Gastroesophageal sphincter (tissue), 4 donors: ENCODE data around the gene MSANTD2. TPM values are rescaled to one million over a fixed set of nuclear protein-coding genes. Genes with fewer than 3 reads are reported as not detected.
A peak's percentile ranks its signal among the peaks of the same experiment; 100 is the strongest.

ENCODE experiments used
- ATAC-seq: fragments of 150-250 bp; one replicate; pipeline ENCODE4 v1.9.1; 2016; ENCODE audit warnings: mild to moderate bottlenecking, moderate library complexity
- H3K27ac ChIP-seq, 4 donors: fragments of 200-600 bp; sonication (generic) in 3 of 4; 1 replicate in 3 of 4; 2 replicates in 1 of 4; pipeline ENCODE4 v1.5.1; 2016 to 2019
- H3K27me3 ChIP-seq: fragments of 200-600 bp; sonication (generic); one replicate; pipeline ENCODE4 v1.5.1; 2019
- H3K36me3 ChIP-seq, 2 donors: fragments of 200-600 bp; sonication (generic); one replicate each; pipeline ENCODE4 v1.5.1; 2019; ENCODE audit warnings: control low read depth in 1 of 2
- H3K4me1 ChIP-seq, 3 donors: fragments of 200-600 bp; sonication (generic); 1 replicate in 2 of 3; 2 replicates in 1 of 3; pipeline ENCODE4 v1.5.1; 2016 to 2019; ENCODE audit warnings: control low read depth in 2 of 3
- H3K4me3 ChIP-seq, 2 donors: fragments of 200-600 bp; sonication (generic); one replicate each; pipeline ENCODE4 v1.5.1; 2019; ENCODE audit warnings: mild to moderate bottlenecking in 1 of 2, moderate library complexity in 1 of 2
- H3K9me3 ChIP-seq, 3 donors: fragments of 200-600 bp; sonication (generic); one replicate each; pipeline ENCODE4 v1.5.1; 2017 to 2019; ENCODE audit warnings: control low read depth in 2 of 3
- CTCF ChIP-seq, 4 experiments: fragments of 200-600 bp in 2 of 4; fragments of 450-650 bp in 2 of 4; sonication (generic) in 1 of 4; IDR thresholded peaks; one replicate each; pipeline ENCODE4 v1.5.1; 2017 to 2019; ENCODE audit warnings: antibody characterized with exemption in 4 of 4, mild to moderate bottlenecking in 2 of 4, moderate library complexity in 2 of 4
- EP300 ChIP-seq: sonication (generic); formaldehyde crosslinking; IDR thresholded peaks from one replicate; pipeline ENCODE4 v1.6.1; 2017; ENCODE audit warnings: antibody characterized with exemption, mild to moderate bottlenecking
- POLR2A ChIP-seq, 2 donors: fragments of 450-650 bp; IDR thresholded peaks; one replicate each; pipeline ENCODE4 v1.6.1; 2017; ENCODE audit warnings: antibody characterized with exemption in 2 of 2, mild to moderate bottlenecking in 2 of 2, moderate library complexity in 1 of 2
- POLR2AphosphoS5 ChIP-seq: sonication (generic); formaldehyde crosslinking; IDR thresholded peaks from one replicate; pipeline ENCODE4 v1.6.1; 2017; ENCODE audit warnings: antibody characterized with exemption
- WGBS, 2 donors: methylation state at CpG; one replicate each; pipeline ENCODE4 v1.1.5; 2018; ENCODE audit warnings: low coverage in 1 of 2; 5-methylcytosine and 5-hydroxymethylcytosine counted together
- total RNA-seq, 4 donors: library from RNA; depleted of rRNA; stranded (reverse); fragments of >200 nt; gene quantifications; one replicate each; pipeline ENCODE4 v1.1.0, GENCODE V29; 2016

Gene MSANTD2
- total RNA-seq, 4 donors from 2014 or later = 7.0 to 34.9 (median 13.0) TPM

- peaks cover 0 to 6% of the 10 kb centered on the region in 2 donors for H3K36me3 ChIP-seq
- TF ChIP-seq POLR2AphosphoS5 (no peak), POLR2A (IDR thresholded peaks at IDR 0.05) (no peak), CTCF (IDR thresholded peaks at IDR 0.05) (no peak), EP300 (no peak)
- H3K4me3 ChIP-seq = peak overlapping the region; percentile 39 to 58
- peaks cover 0 to 72% (median 28%) of the 10 kb centered on the region in 3 donors for H3K4me1 ChIP-seq
- ATAC-seq = no peak
- WGBS, 2 donors = 60 to 71% methylated on average over 2 of the region's 3 CpGs
- H3K9me3 ChIP-seq = no peaks in the 10 kb centered on the region
- peak overlapping the region in 3 of 4 donors; percentile 79 to 83 (median 82) for H3K27ac ChIP-seq
- H3K27me3 ChIP-seq = peaks cover 73% of the 10 kb centered on the region
These were observed 39.4 kb downstream of the MSANTD2 start for GRCh38 chr11:124760806-124761205.

GRCh38 chr11:124760205-124760652 lies 40.0 kb downstream of the MSANTD2 start:
- Histone ChIP-seq H3K4me3 (peak overlapping the region; percentile 39 to 58), H3K27ac (peak overlapping the region in 3 of 4 donors; percentile 79 to 83 (median 82)), H3K27me3 (peaks cover 73% of the 10 kb centered on the region), H3K9me3 (no peaks in the 10 kb centered on the region), H3K36me3 (peaks cover 0 to under 1% of the 10 kb centered on the region in 2 donors), H3K4me1 (peaks cover 0 to 72% (median 28%) of the 10 kb centered on the region in 3 donors)
- ATAC-seq = no peak
- TF ChIP-seq EP300 (no peak), POLR2A (IDR thresholded peaks at IDR 0.05) (no peak), POLR2AphosphoS5 (no peak), CTCF (IDR thresholded peaks at IDR 0.05) (no peak)
- WGBS, 2 donors = 2% methylated on average over 10 of the region's 25 CpGs; no CpG with 5 or more reads in 1 of the 2 donors

- Histone ChIP-seq H3K4me3 (peak overlapping the region in 1 of 2 donors; percentile 58), H3K27ac (peak overlapping the region in 3 of 4 donors; percentile 79 to 83 (median 82)), H3K36me3 (no peaks in the 10 kb centered on the region), H3K27me3 (peaks cover 75% of the 10 kb centered on the region), H3K4me1 (peaks cover 0 to 72% (median 28%) of the 10 kb centered on the region in 3 donors), H3K9me3 (no peaks in the 10 kb centered on the region)
- no peak for TF ChIP-seq CTCF (IDR thresholded peaks at IDR 0.05)
- TF ChIP-seq POLR2AphosphoS5 = peak; percentile 14
- TF ChIP-seq EP300 = no peak
- TF ChIP-seq POLR2A (IDR thresholded peaks at IDR 0.05) = no peak
- no CpG with 5 or more reads among the region's 52 CpGs for WGBS, 2 donors
- peak; percentile 65 for ATAC-seq
These were observed 40.7 kb downstream of the MSANTD2 start for GRCh38 chr11:124759266-124760204.

- peaks cover 83% of the 10 kb centered on the region for H3K27me3 ChIP-seq
- no peaks in the 10 kb centered on the region for H3K36me3 ChIP-seq
- peak; percentile 65 for ATAC-seq
- TF ChIP-seq EP300 (no peak), CTCF (IDR thresholded peaks at IDR 0.05) (peak in 3 of 4 experiments; percentile 57 to 79 (median 72)), POLR2AphosphoS5 (no peak), POLR2A (IDR thresholded peaks at IDR 0.05) (no peak)
- peak overlapping the region in 1 of 2 donors; percentile 58 for H3K4me3 ChIP-seq
- WGBS, 2 donors = 7 to 27% methylated on average over 3 to 9 of the region's 53 CpGs
- peaks cover 0 to 68% (median 28%) of the 10 kb centered on the region in 3 donors for H3K4me1 ChIP-seq
- peak overlapping the region in 3 of 4 donors; percentile 57 to 83 (median 79) for H3K27ac ChIP-seq
- H3K9me3 ChIP-seq = no peaks in the 10 kb centered on the region
These were observed 41.6 kb downstream of the MSANTD2 start for GRCh38 chr11:124758355-124759265.
